Right renal cortex interstitium (tissue), 3 donors: ENCODE data around the gene KRTAP12-2. TPM values are rescaled to one million over a fixed set of nuclear protein-coding genes. Genes with fewer than 3 reads are reported as not detected.
"Not testable (repeated sequence)": the region's sequence is repeated elsewhere in the genome, so short reads cannot be mapped to it uniquely, and the experiment has no call there.

ENCODE experiments used
- DNase-seq, 3 donors: peaks; one replicate each; pipeline ENCODE4 v3.0.0-alpha.2; 2013; ENCODE audit warnings: low read depth in 3 of 3, low spot score in 2 of 3
- polyA plus RNA-seq, 3 donors: library from polyadenylated mRNA; unstranded; fragments of 120-200 nt; gene quantifications; one replicate each; pipeline ENCODE4 v1.2.1, GENCODE V29; 2013; ENCODE audit not compliant: insufficient read length in 3 of 3

Gene KRTAP12-2
- polyA plus RNA-seq, 3 donors, result not detected

GRCh38 chr21:44632067-44632466 is 34.7 kb downstream of the KRTAP12-2 start:
- no peak for DNase-seq

- DNase-seq, result no peak
Observed at GRCh38 chr21:44630440-44630839, 36.3 kb downstream of the KRTAP12-2 start.

GRCh38 chr21:44628707-44629391 is 37.9 kb downstream of the KRTAP12-2 start:
- DNase-seq, result no peak

- DNase-seq, result not testable (repeated sequence)
Observed at GRCh38 chr21:44627831-44628233, 38.9 kb downstream of the KRTAP12-2 start.

- DNase-seq, result not testable (repeated sequence)
Observed at GRCh38 chr21:44627181-44627822, 39.4 kb downstream of the KRTAP12-2 start.

GRCh38 chr21:44626673-44627143 is 40.0 kb downstream of the KRTAP12-2 start, which contains the start of gene KRTAP10-9:
TSS of gene KRTAP10-9 (plus strand) at chr21:44627093. CDS start at chr21:44627172, 79 bp downstream.
- DNase-seq, result no peak

GRCh38 chr21:44626262-44626661 is 40.5 kb downstream of the KRTAP12-2 start:
- no peak for DNase-seq

- DNase-seq, result no peak
Observed at GRCh38 chr21:44625756-44626155, 41.0 kb downstream of the KRTAP12-2 start.

GRCh38 chr21:44623575-44623974 is 43.2 kb downstream of the KRTAP12-2 start:
- no peak for DNase-seq

- DNase-seq, result no peak
Observed at GRCh38 chr21:44619886-44620285, 46.8 kb downstream of the KRTAP12-2 start.

- no peak for DNase-seq
Observed at GRCh38 chr21:44618909-44619308, 47.8 kb downstream of the KRTAP12-2 start.

GRCh38 chr21:44618504-44618903 is 48.2 kb downstream of the KRTAP12-2 start:
- DNase-seq, result no peak

GRCh38 chr21:44617071-44617501 is 49.6 kb downstream of the KRTAP12-2 start:
- DNase-seq, result no peak

GRCh38 chr21:44616591-44616926 is 50.2 kb downstream of the KRTAP12-2 start:
- no peak for DNase-seq

Other genes with a start within 250 kb of the KRTAP12-2 start
- gene LRRC3, start 211.4 kb downstream of the KRTAP12-2 start, polyA plus RNA-seq, result 1 to 10 TPM; 3.8 to 4.5 (median 4.2) TPM
- not detected for gene KRTAP10-1, start 126.7 kb downstream of the KRTAP12-2 start, polyA plus RNA-seq
- not detected for gene KRTAP10-2, start 115.4 kb downstream of the KRTAP12-2 start, polyA plus RNA-seq
- gene KRTAP10-3, start 108.1 kb downstream of the KRTAP12-2 start, polyA plus RNA-seq, result not detected
- gene KRTAP10-4, start 93.2 kb downstream of the KRTAP12-2 start, polyA plus RNA-seq, result not detected
- gene KRTAP10-5, start 86.3 kb downstream of the KRTAP12-2 start, polyA plus RNA-seq, result not detected
- gene KRTAP10-6, start 74.4 kb downstream of the KRTAP12-2 start, polyA plus RNA-seq, result not detected
- under 1 TPM in 1 of 3 donors, not detected in 2; 0.08 TPM for gene KRTAP10-7, start 66.3 kb downstream of the KRTAP12-2 start, polyA plus RNA-seq
- not detected for gene KRTAP10-8, start 54.8 kb downstream of the KRTAP12-2 start, polyA plus RNA-seq
- gene KRTAP10-9, start 39.8 kb downstream of the KRTAP12-2 start, polyA plus RNA-seq, result not detected
- not detected for gene KRTAP10-10, start 29.6 kb downstream of the KRTAP12-2 start, polyA plus RNA-seq
- gene KRTAP10-11, start 20.5 kb downstream of the KRTAP12-2 start, polyA plus RNA-seq, result not detected
- not detected for gene KRTAP12-4, start 12.3 kb downstream of the KRTAP12-2 start, polyA plus RNA-seq
- not detected for gene KRTAP12-3, start 9.0 kb downstream of the KRTAP12-2 start, polyA plus RNA-seq
- not detected for gene KRTAP12-1, start 15.2 kb upstream of the KRTAP12-2 start, polyA plus RNA-seq
- gene KRTAP10-12, start 30.2 kb upstream of the KRTAP12-2 start, polyA plus RNA-seq, result not detected
- gene TSPEAR, start 44.6 kb upstream of the KRTAP12-2 start, polyA plus RNA-seq, result under 1 TPM; 0.53 to 0.67 (median 0.62) TPM
- gene UBE2G2, start 134.9 kb upstream of the KRTAP12-2 start, polyA plus RNA-seq, result 10 to 100 TPM; 63.1 to 80.9 (median 80.6) TPM
- gene SUMO3, start 151.1 kb upstream of the KRTAP12-2 start, polyA plus RNA-seq, result 100 to 1,000 TPM; 119 to 121 (median 119) TPM
- 100 to 1,000 TPM; 262 to 281 (median 279) TPM for gene PTTG1IP, start 206.8 kb upstream of the KRTAP12-2 start, polyA plus RNA-seq